NCI-H2196 (cell line): ENCODE measurements around the gene TEAD4.
A peak's percentile ranks its signal among the peaks of the same experiment; 100 is the strongest.

Source experiments
- DNase-seq: peaks from one replicate; lab custom pipeline; 2025; ENCODE audit not compliant: unreplicated experiment; lab: John Stamatoyannopoulos, UW

The TEAD4 gene

DNA sequence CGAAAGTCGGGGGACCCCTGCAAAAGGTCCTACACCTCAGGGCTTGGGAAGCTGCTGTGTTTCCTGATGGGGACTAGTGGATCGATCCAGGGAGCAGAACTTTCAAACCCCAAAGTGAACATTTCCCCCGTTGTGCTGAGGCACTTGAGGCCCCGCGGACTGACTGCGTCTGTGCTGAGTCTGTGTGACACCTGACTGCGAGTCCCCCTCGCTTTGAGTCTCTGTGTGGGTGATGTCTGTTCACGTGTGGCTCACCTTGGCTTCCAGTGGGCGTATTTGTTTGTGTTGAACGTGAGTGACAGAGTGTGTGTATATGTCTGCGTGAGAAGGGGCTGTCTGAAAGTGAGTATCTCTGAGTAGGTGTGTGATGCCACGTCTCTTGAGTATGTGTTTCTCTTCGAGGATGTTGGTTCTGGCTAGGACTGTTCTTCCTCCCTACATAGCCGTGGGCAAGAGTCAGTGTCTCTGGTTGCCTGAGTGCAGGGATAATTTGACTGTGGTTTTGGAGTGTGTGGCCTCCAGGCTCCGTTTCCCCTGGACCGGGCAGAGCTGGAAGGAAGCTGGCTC, 1.3 kb downstream of the TEAD4 start:
- DNase-seq = peak; percentile 1

DNA sequence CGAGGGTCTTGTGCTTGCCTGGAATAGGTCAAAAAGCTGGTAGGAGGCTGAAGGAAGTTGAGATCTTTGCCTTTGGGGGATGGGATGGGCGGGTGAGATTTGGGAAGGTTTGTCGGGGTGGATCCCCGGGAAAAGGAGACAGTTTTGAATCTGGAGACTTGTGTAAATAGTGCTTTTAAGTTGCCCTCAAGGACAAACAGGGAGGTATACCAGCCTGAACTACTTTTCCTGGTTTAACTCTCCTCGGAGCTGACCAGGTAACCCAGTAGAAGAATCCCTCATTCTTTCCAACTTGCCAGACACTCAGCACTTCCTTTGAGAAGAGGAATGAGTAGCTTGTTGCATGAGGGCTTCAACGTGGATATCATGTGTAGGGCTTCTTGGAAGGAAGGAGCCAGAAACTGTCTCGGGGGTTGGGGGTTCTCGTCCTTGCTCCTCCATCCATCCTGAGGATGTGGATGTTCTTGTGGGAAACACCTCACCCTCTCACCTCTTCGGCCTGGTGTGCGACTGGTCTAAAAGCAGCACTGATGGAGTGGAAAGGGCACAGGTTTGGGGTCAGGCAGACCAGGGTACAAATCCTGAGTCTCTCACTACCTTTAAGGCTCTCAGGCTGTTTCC, 1.9 kb downstream of the TEAD4 start:
- DNase-seq = no peak

DNA sequence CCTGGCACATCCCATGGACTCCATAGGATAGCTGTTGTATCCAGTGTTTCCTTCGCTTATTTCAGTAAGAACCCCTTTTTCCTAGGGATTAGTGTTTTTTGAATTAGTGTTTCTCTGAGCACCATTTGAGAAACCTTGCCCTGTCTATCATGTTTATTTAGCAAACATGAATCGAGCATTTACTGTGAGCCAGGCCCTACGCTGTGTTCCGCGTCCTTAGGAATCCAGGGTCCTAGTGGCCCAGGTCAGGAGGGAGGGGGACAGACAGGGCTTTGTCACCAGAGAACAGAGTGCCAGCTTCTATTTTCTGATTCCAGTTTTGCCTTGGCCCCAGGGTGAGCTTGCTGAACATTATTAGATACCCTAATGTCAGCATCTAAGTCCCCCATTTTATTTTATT, 2.5 kb downstream of the TEAD4 start:
- no peak for DNase-seq

GRCh38 chr12:2963154-2963759, 4.1 kb downstream of the TEAD4 start:
- peak; percentile 52 for DNase-seq

DNA sequence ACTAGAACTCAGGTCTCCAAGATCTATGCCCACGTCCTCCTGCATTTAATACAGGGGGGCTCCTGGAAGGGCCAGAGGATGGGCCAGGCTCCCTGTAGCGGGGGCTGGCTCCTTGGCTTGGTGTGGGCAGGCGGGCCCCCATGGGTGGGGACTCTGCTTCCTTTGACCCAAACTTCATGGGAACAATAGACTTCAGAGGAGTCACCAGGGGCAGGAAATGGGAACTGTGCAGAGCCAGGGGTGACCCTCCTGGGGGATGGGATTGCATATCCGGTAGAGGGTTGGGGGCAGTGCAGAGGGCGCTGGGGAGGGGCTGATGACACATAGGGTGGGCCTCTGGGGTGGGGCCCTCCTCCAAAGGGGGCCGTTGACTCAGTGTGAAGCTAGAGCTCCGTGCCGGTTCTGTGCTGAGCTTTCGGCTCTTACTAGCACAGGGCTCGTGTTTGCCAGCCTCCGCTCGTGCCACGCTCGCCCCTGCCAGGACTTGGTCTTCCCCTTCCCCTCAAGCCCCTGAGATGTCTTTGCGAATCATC, 4.6 kb downstream of the TEAD4 start:
- DNase-seq = no peak

GRCh38 chr12:2967651-2968050, 8.5 kb downstream of the TEAD4 start:
- DNase-seq = no peak

DNA sequence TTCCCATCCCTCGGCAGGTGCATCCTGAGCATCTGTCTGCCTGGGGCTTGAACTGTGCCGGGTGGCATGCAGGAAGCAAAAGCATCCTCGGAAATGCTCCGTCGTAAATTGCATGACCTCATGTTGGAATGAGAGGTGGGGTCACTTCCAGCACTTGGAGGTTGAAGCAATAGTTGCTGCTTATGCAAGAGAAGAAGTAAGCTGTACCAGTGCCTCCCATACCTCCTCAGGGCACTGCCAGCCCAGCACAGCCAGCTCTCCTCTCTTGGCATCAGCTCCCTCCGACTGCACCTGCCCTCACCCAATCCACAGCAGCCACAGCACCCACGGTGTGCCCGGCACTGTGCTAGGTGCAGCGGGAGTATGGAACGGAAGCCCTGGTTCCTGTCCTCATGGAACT, 11.5 kb downstream of the TEAD4 start:
- no peak for DNase-seq

- no peak for DNase-seq
Measured at GRCh38 chr12:2973566-2973965, 14.4 kb downstream of the TEAD4 start.

- DNase-seq = no peak
Measured at GRCh38 chr12:2974560-2974971, 15.4 kb downstream of the TEAD4 start.

DNA sequence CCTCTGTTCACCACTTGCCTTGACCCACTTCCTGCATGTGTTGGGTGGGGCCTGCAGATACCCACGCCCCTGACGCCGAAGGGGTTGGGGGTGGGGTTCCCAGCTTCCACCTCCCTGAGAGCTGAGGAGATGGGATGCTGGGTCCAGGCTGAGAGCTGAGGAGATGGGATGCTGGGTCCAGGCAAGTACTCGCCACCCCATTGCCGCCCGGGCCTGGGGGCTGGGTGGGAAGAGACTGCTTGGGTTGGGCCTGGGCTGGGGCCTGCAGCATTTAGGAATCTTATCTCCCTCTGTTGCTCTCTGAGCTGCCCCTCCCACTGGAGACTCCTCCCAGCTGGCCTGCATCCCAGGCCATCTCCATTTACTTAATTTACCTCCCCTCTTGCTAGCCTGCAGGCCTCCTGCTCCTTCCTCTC, 17.4 kb downstream of the TEAD4 start:
- no peak for DNase-seq

GRCh38 chr12:2977776-2978175, 18.6 kb downstream of the TEAD4 start:
- no peak for DNase-seq

DNA sequence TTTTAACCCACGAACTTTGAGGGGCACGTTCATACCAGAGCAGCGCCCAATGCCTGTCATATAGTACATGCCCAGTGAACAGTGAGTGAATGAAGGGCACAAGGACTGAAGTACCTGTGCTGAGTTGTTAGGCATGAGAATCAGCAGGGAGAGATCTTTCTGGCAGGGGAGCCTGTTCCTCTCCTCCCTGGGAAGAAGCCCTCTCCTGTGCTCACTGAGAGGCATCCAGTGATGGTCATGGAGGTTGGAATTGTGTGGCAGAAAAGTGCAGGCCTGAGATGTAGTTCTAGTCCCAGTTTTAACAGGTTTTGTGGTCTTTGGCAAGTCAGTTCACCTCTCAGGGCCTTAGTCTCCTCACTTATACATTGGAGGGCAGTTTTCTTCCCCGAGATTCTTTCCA, 20.6 kb downstream of the TEAD4 start:
- no peak for DNase-seq

- no peak for DNase-seq
Measured at GRCh38 chr12:2980630-2981029, 21.4 kb downstream of the TEAD4 start.

GRCh38 chr12:2982361-2982760, 23.2 kb downstream of the TEAD4 start:
- DNase-seq = no peak

DNA sequence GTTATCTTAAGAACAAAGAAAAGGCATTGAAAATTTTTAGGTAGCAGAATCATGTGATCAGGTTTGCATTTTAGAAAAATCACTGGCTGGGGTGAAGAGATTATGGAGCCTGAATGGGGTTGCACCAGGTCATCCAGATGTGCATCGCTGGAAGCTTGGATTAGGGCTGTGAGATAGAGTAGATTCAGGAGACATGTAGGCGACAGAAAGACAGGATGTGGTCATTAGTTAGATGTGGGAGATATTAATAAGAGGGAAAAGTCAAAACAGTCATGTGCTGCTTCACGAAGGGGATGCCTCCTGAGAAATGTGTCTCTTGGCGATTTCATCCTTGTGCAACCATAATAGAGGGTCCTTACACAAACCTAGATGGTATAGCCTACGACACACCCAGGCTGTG, 25.1 kb downstream of the TEAD4 start:
- no peak for DNase-seq

- no peak for DNase-seq
Measured at GRCh38 chr12:2984698-2985097, 25.5 kb downstream of the TEAD4 start.

DNA sequence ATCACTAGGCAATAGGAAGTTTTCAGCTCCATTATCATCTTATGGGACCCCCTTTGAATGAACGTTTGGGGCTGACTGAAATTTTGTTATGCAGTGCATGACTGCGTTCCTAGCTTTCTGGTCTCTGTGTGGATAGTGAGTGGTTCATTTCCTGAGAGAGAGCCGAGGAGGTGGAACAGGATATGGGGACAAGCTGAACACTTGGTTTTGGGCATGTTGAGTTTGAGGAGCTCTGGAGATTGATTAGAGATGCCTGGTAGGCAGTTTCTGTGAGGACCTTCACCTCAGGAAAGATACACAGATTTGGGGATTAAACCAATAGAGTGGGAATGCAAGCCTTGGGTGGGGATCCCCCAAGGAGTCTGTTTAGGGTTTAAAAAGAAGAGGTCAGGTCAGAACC, 27.7 kb downstream of the TEAD4 start:
- no peak for DNase-seq

DNA sequence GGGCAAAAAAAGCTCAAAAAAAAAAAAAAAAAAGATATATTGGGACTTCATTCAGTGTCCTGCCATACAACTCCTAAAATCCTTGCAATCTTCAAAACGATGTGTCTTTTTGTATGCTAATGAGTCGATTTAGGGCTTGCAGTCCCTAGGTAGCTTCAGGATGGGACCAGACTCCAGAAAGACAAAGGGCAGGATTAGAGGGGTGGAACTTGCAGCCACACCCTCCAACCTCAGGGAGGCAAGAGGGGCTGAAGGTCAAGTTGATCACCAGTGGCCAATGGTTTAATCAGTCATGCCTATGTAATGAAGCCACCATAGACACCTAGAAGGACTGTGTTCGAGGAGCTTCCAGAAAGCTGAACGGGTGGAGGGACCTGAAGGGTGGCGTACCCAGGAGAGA, 29.3 kb downstream of the TEAD4 start:
- no peak for DNase-seq

DNA sequence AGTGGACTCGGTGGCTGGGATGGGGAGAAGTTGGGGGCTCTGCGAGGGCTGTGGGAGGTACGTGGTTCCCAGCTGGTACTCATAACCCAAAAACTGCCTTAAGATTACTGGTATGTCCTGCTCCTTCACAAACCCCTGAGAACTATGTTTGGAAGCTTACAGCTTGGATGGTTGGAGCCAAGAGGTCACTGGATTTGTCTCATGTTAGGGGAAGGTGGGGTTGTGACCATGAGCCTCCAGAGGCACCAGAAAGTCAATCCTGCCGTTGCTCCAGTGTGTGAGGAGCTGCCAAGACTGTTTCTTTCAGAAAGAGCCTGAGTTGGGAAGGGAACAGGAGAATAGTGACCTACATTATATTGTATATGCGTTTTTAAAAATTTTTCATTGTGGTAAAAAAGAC, 33.5 kb downstream of the TEAD4 start:
- DNase-seq = no peak

- DNase-seq = no peak
Measured at GRCh38 chr12:2997989-2998670, 38.9 kb downstream of the TEAD4 start.

DNA sequence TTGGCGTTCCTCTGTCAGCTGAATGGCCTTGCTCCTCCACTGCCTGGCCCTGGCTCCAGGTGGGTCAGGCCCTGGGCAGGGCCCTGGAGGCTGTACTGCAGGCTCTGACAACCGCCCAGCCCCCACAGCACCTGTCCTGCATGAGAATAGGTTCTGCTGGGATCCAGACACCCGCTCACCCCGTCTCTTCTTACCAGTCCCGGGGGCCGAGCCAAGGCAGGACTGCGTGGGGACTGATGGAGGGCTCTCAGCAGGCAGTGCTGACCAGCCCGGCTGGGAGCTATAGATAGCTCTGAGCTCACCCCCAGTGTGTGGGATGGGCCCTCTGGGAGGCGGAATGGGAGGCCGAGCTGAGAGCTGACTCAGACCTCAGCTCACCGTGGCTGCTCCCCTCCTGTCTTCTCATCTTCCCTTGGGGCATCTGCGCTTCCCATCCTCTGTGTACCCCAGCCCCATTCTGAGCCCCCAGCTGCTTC, 39.6 kb downstream of the TEAD4 start:
- no peak for DNase-seq
